Stromal cell of bone marrow (primary cell): ENCODE data around the gene RHOA.

Experiments
- DNase-seq: peaks from one replicate; pipeline ENCODE4 v3.0.0-alpha.2; 2012; ENCODE audit warnings: low read depth

The RHOA gene

GRCh38 chr3:49316696-49317457 lies 94.9 kb downstream of the RHOA start:
- no peak for DNase-seq

GRCh38 chr3:49313896-49314688 lies 97.7 kb downstream of the RHOA start:
- DNase-seq, result peak; percentile 46

GRCh38 chr3:49311283-49311682 lies 100.5 kb downstream of the RHOA start:
- no peak for DNase-seq

GRCh38 chr3:49310677-49311076 lies 101.1 kb downstream of the RHOA start:
- DNase-seq, result no peak
